HG03135 (cell line): ENCODE measurements around the gene E2F4.
A peak's percentile ranks its signal among the peaks of the same experiment; 100 is the strongest.

Source experiments
- ATAC-seq: cut with Tn5 transposase; IDR thresholded peaks from one replicate; pipeline ENCODE4 v1.9.1; 2021; ENCODE audit warnings: mild to moderate bottlenecking, moderate library complexity; ENCODE audit not compliant: unreplicated experiment

Gene E2F4

DNA sequence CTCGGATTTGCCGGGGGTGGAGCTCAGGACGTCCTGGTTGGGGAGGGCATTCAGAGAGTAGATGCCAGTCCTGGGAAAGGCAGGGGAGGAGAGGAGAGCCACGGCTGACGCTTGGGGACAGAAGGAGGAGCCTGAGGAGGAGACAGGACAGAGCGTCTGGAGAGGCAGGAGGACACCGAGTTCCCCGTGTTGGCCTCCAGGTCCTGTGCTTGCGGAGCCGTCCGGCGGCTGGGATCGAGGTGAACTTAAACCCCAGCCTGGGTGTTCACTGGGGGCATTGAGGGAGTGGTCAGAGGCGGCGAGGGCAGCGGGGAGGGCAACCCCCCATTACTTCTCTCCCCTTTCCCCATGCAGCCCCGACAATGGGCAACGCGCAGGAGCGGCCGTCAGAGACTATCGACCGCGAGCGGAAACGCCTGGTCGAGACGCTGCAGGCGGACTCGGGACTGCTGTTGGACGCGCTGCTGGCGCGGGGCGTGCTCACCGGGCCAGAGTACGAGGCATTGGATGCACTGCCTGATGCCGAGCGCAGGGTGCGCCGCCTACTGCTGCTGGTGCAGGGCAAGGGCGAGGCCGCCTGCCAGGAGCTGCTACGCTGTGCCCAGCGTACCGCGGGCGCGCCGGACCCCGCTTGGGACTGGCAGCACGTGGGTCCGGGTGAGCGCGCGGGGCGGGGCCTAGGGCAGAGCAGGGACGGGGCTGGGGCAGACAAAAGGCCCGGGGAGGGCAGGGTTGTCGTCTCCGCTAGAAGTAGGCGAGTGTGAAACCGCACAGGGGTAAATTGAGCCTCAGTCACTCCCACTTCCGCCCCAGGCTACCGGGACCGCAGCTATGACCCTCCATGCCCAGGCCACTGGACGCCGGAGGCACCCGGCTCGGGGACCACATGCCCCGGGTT, 17.9 kb upstream of the E2F4 start:
- ATAC-seq = no peak

GRCh38 chr16:67174706-67175231, 17.2 kb upstream of the E2F4 start:
- no peak for ATAC-seq

DNA sequence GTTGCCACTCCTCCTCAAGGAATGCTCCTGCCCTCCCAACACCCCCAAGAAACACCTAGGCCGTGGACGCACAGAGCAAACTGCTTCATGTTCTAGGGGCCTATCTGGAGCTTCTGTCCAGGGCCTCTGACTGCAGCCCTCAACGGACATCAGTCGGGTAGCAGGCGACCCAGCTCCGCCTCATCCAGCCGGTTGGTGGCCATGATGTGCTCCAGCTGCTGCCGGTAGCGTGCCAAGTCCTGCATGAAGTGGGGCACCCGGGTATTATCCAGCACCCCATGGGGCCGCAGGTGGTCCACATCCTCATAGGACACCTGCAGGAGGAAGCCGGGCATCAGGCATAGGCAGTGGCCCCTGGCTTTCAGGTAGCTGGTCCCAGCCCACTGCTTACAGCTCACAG, 15.3 kb upstream of the E2F4 start:
- no peak for ATAC-seq

DNA sequence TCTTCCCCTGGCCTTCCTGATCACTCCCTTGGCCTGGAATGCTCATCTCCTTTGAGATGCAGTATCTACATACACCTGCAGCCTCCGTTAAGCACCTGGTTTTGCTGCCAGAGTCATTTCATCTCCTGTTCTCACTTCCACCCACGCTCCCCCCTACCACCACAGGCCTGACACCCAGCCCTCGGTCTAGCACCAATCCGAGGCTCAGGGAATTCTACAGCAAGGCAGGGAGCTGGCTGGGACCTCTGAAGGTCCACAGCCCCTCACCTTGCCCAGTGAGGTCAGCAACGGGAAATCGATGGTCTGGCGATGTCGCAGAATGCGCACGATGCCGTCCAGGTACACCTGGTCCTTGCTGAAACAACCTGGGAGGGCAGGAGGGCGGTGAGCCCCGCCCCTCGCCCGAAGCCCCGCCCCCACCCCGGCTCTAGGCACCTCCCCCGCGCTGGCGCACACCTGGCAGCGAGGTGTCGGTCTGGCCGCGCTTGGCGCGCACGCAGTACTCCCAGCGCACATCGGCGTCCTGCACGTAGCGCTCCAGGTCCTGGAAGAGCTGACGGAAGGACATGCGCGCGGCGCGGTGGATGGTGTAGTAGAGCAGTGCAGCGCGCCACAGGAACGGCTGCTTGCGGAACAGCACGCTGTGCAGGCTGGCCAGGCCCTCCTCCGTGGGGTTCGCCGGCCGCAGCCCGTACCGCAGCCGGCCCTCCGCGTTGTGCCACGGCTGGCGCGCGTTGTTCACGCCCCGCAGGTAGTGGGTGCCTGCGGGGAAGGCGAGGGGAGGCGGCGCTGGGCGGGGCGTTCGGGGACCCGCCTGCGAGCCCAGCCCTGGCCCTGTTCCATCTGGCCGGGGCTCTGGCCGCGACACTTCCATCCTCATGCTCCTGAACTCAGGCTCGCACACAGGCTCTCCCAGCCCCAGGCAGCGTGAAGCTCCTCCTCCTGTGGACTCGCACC, 13.9 kb upstream of the E2F4 start:
- ATAC-seq = no peak

GRCh38 chr16:67179421-67180080, 12.4 kb upstream of the E2F4 start:
- ATAC-seq = no peak

- ATAC-seq = no peak
Measured at GRCh38 chr16:67180166-67180565, 11.8 kb upstream of the E2F4 start.

GRCh38 chr16:67181346-67181745, 10.6 kb upstream of the E2F4 start:
- ATAC-seq = no peak

DNA sequence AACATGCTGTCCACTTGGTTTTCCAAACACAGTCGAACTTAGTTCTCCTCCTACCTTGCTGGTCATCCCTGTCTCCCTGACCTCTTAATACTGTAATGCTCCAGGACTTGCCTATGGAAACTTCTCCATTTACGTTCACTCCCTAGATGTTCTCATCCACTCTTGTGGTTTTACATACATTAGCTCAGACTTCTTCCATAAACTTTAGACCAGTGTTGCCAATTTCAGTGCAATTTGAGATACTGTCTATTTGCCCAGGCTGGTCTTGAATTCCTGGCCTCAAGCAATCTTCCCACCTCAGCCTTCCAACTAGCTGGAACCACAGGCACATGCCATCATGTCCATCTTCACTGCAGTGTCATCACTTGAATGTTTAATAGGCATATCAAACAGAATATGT, 9.7 kb upstream of the E2F4 start:
- no peak for ATAC-seq

DNA sequence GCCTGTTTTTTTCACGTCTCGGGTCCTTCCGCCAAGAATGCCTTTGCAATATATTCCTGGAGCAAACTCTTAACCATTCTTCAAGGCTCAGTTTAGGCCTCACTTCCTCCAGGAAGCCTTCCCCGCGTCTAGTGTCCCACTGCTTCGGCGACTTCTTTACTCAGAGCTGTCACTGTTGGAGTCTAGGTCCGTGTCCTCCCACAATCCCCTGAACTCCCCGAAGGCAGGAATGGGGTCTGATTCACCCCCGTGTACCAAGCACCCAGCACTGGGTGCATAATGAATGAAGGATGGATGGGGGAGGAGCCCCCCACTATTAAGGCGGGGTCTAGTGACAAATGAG, 8.7 kb upstream of the E2F4 start:
- ATAC-seq = no peak

DNA sequence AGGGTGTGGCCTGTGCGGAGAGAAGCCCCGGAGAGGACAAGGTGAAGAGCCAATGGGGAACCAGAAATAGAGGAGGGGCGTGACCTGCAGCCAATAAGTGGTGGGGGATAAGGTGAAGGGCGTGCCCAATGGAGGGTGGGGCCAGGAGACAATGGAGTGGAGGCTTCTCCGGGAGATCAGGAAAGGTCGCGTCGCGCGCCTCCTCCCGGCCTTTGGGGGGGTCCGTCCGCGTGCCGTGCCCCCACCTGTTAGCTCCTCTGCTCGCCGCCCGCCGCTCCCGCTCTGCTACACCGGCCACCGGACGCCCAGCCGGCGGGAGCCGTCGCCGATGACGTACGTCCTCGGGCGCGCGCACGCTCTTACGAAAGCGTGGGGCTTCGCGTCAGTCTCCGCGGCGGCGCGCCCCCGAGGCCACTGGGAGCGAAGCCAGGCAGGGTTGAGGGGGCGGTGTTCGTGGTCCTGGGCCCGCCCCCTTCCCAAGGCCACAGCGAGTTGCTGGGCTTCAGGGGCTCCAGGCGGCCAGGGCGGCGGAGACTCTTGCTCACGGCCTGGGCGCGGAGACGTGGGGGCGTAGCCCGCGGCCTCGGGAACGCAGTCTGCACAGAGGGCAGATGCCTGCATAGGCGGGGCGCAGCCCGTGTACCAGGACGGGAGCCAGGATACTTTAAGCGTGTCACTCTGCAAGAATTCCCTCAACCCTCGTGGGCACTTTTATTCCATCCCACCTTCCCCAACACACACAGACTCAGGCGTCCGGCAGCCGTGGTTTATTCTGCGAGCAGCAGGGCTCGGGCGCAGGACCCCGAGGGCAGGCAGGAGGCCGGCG, 8.1 kb upstream of the E2F4 start, which contains the start of gene MATCAP1:
MATCAP1 (minus strand) TSS at position 337 of the 826 bp plus-strand sequence. CDS start 3,353 bp downstream, outside the sequence.
- peak; percentile 86 for ATAC-seq

DNA sequence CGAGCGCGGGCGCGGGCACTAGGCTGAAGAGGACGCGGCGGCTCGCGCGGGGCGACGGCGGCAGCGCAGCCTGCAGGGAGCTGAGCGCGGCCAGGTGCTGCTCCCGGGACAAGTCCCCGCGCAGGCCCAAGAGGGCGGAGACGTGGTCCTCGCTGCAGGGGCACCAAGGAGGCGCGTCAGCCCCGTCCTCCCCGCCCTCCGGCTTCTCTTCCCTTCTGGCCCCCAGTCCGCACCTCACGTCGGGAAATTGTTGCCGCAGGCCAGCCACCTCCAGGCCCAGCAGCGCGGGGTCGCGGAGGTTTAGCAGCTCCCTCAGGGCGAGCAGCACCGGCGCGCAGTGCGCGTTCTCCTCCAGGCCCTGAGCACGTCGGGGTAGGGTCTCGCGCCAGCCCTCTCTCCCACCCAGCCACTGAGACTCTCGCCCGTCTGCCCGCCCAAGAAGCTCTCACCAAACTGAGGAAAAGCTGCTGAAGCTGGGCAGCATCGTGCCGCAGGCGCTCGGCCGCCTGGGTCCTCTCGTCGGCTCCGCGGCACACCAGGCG, 7.4 kb upstream of the E2F4 start:
- ATAC-seq = peak; percentile 8

- ATAC-seq = no peak
Measured at GRCh38 chr16:67184995-67185650, 6.8 kb upstream of the E2F4 start.

GRCh38 chr16:67185651-67186134, 6.3 kb upstream of the E2F4 start:
- ATAC-seq = no peak

GRCh38 chr16:67186550-67186950, 5.4 kb upstream of the E2F4 start:
- ATAC-seq = no peak

- no peak for ATAC-seq
Measured at GRCh38 chr16:67187175-67187890, 4.6 kb upstream of the E2F4 start.

- ATAC-seq = no peak
Measured at GRCh38 chr16:67188323-67188722, 3.6 kb upstream of the E2F4 start.

DNA sequence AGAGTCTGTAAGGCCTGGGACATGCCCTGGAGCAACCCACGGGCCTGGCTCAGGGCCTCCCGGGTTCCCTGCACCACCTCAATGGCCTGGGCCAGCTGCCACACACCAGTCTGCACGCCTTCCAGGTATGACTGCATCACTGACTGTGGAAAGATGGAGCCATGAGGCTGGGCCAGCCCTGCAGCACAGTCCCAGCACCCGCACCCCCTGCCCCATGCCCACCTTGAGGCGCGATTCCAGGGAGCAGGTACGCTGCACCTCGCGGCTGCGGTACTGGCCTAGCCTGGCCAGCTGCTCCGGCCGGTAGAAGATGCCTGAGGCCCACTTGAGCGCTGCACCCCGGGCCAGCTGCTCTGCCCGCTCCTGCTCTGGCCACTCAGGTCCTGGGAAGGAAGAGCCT, 3.2 kb upstream of the E2F4 start:
- no peak for ATAC-seq

GRCh38 chr16:67190041-67190440, 1.9 kb upstream of the E2F4 start, which contains the start of gene EXOC3L1:
EXOC3L1 (minus strand) TSS chr16:67190136; CDS start chr16:67189676, 460 bp downstream.
- no peak for ATAC-seq
